Adrenal gland (tissue), 5 donors: ENCODE measurements around the gene ADORA2A.

ENCODE experiments used
- POLR2A ChIP-seq, 2 donors: fragments of 450-650 bp; IDR thresholded peaks; one replicate each; pipeline ENCODE4 v1.6.1; 2017; ENCODE audit warnings: antibody characterized with exemption in 2 of 2, mild to moderate bottlenecking in 2 of 2, moderate library complexity in 1 of 2
- TF ChIP-seq, protein P1 (sequence below), 6 experiments: fragments of 450-650 bp in 4 of 6; fragments of 200-600 bp in 2 of 6; sonication (generic) in 1 of 6; IDR thresholded peaks; 1 replicate in 5 of 6; 2 replicates in 1 of 6; pipeline versions ENCODE4 v1.5.1 to v1.8.0; 2016 to 2021; ENCODE audit warnings: antibody characterized with exemption in 6 of 6, mild to moderate bottlenecking in 2 of 6, moderate library complexity in 1 of 6
- donor health status: DM: no; HTN: no; CAD: no.

DNA sequence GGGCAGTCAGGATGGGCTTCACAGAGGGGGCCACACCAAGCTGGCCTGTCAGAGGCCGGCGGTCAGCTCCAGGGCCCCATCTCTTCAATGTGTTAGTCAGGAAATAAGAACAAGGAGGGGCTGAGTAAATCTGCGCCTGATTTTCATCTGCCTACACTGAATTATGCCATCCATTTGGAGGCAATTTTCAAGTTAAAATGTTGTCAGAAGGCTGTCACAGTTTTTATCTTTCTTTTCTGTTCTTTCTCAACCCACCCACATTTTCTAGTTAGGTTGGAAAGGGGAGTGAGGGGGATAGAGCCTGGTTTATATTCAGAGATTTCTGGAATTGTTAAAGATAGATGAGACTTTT lies 18.8 kb downstream of the ADORA2A start:
- TF ChIP-seq, protein P1, sequence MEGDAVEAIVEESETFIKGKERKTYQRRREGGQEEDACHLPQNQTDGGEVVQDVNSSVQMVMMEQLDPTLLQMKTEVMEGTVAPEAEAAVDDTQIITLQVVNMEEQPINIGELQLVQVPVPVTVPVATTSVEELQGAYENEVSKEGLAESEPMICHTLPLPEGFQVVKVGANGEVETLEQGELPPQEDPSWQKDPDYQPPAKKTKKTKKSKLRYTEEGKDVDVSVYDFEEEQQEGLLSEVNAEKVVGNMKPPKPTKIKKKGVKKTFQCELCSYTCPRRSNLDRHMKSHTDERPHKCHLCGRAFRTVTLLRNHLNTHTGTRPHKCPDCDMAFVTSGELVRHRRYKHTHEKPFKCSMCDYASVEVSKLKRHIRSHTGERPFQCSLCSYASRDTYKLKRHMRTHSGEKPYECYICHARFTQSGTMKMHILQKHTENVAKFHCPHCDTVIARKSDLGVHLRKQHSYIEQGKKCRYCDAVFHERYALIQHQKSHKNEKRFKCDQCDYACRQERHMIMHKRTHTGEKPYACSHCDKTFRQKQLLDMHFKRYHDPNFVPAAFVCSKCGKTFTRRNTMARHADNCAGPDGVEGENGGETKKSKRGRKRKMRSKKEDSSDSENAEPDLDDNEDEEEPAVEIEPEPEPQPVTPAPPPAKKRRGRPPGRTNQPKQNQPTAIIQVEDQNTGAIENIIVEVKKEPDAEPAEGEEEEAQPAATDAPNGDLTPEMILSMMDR (IDR thresholded peaks at IDR 0.05): no peak
- no peak for TF ChIP-seq POLR2A (IDR thresholded peaks at IDR 0.05)
